MG63 (cell line): ENCODE results near the gene FGF5. TPM values are rescaled to one million over a fixed set of nuclear protein-coding genes. Genes with fewer than 3 reads are reported as not detected.
A peak's percentile ranks its signal among the peaks of the same experiment; 100 is the strongest.
"Not testable (repeated sequence)": the region's sequence is repeated elsewhere in the genome, so short reads cannot be mapped to it uniquely, and the experiment has no call there.

Experiments
- DNase-seq: peaks from one replicate; pipeline ENCODE4 v3.0.0-alpha.2; 2020
- H3K27me3 ChIP-seq: fragments of 250-450 bp; sonication (Bioruptor Pico); 2 replicates; pipeline ENCODE4 v1.5.1; 2020; ENCODE audit warnings: mild to moderate bottlenecking, moderate library complexity
- H3K36me3 ChIP-seq: fragments of 250-450 bp; sonication (Bioruptor Pico); 2 replicates; pipeline ENCODE4 v1.5.1; 2020; ENCODE audit warnings: mild to moderate bottlenecking, moderate library complexity
- H3K4me3 ChIP-seq: fragments of 250-450 bp; sonication (Bioruptor Pico); 2 replicates; pipeline ENCODE4 v1.5.1; 2020; ENCODE audit warnings: mild to moderate bottlenecking, moderate library complexity
- H3K9me3 ChIP-seq: fragments of 250-450 bp; sonication (Bioruptor Pico); 2 replicates; pipeline ENCODE4 v1.5.1; 2020; ENCODE audit warnings: mild to moderate bottlenecking, moderate library complexity
- total RNA-seq: library from RNA; depleted of rRNA; stranded (reverse); fragments of >200 nt; shearing (Covaris generic); gene quantifications from 2 replicates; pipeline ENCODE4 v1.2.3, GENCODE V29; 2014; ENCODE audit warnings: low replicate concordance

The FGF5 gene
- total RNA-seq, 1 experiment from 2014 or later = 20.8 TPM

DNA sequence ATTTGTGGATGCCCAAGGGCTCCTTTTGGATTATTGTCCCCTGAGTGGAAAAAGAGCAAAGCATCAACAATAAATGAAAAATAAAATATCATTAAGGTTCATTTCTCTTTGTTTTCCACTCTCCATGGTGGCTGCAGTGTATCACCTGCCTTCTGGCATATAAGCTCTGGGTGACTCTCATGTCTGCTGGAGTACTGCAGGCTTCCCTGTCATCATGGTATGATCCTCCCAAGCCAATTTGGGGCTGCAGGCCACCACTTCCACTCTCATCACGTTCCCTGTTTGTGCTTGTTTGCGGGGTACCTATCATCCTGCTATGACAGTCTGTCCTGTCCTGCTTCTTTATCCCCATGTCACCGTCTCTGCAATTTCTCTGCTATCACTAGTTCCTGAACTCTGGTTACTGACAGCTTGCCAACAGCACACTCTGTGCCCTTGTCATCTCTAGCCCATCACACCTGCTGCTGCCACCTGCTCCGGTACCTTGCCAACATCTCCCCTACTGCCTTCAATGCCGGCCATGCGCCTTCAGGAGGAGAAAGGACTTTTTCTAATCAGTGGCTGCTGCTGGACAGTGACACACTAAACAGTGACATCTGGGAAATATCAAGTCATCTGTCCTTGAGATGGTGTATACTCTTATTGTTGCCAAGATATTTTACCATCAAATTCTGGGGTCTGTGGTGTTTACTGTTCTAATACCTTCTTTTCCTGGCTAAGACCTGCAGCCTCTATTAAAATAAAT, 23.0 kb upstream of the FGF5 start:
- Histone ChIP-seq H3K27me3 (no peaks in the 10 kb centered on the region), H3K9me3 (no peaks in the 10 kb centered on the region), H3K36me3 (no peaks in the 10 kb centered on the region), H3K4me3 (no peak overlapping the region)
- DNase-seq = no peak

DNA sequence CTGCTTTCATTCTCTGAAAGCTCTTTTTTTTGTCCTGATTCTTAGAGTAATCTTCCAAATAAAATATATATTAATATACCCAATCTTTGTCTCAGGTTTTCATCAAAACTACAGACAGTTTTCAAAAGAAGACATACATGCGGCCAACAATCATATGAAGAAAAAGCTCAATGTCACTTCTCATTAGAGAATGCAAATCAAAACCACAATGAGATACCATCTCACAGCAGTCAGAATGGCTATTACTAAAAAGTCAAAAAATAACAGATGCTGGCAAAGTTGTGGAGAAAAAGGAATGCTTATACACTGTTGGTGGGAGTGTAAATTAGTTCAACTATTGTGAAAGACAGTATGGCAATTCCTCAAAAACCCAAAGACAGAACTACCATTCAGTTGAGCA, 19.0 kb upstream of the FGF5 start:
- not testable (repeated sequence) for H3K9me3 ChIP-seq, DNase-seq, H3K36me3 ChIP-seq, H3K4me3 ChIP-seq, H3K27me3 ChIP-seq

DNA sequence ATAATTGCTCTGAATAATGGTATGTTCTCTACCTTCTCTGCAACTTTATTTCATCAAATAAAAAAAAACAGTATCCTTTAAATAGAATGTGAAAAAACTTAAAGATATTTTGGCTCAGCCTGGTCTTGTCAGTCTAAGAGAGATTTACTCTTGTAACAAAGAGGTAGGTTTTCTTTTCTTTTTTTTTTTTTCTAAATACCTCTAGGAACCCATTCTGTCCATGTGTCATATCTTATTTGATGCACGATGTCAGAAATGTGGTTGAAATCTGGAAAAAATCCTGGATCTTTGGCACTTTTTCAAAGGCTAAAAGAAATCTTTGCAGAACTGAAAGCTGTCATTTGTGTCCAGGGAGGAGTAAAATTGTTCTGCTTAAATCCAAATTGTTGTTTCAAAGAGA, 17.3 kb upstream of the FGF5 start:
- Histone ChIP-seq H3K27me3 (no peaks in the 10 kb centered on the region), H3K4me3 (no peak overlapping the region), H3K9me3 (no peaks in the 10 kb centered on the region), H3K36me3 (no peaks in the 10 kb centered on the region)
- DNase-seq = no peak

DNA sequence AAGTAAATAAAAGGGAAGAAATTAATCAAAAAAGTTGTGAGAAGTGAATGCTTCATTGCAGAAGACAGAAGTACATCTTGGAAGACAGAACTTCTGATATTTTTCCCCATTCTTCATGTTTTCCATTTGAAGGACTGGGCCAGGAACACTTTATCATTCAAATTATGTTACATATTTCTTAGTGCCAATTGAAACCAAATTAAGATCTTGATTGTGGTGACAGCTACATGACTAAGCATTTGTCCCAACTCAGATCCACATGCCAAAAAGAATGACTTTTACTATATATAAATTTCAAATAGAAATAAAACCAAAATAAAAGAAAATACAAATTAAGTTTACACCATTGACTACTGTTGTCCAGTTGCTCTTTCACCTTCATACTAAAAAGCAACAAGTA, 14.0 kb upstream of the FGF5 start:
- no peak for DNase-seq
- Histone ChIP-seq H3K27me3 (no peaks in the 10 kb centered on the region), H3K9me3 (no peaks in the 10 kb centered on the region), H3K36me3 (no peaks in the 10 kb centered on the region), H3K4me3 (no peak overlapping the region)

DNA sequence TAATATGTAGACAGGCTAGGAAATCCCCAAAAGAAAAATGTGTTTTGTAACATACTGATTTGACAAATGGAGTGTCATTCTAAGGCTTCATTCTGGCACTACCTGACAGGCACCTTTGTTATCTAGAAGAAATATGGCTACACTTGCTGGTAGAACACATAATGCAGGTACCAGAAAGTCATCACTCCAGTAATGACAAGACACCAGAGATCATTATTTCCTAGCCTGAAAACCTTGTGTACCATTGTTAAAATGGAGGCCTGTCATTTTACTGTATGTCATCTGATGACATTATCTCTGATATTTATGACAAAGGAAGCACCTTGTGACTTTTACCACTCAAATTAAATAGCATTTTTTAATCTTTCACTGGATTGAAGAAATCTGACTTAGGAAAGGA, 13.5 kb upstream of the FGF5 start:
- Histone ChIP-seq H3K9me3 (no peaks in the 10 kb centered on the region), H3K4me3 (no peak overlapping the region), H3K36me3 (no peaks in the 10 kb centered on the region), H3K27me3 (no peaks in the 10 kb centered on the region)
- DNase-seq = no peak

DNA sequence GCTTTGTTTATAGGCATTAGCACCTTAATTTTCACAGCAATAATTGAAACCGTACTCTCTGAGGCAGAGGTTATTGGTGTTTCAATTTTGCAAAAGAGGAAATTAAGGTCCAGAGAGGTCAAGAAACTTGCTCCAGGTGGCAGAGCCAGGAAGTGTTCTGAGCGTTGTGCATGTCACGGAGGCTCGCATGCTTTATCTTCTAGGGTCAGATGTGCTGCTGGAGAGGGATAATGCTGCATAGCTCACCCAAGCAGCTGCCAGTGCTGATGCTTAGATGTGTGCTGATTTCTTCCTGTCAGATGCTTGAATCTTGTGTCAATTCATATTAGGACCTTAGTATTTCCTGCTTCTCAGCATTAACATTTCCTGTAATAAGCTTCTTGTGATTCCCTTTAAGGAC, 13.0 kb upstream of the FGF5 start:
- no peaks in the 10 kb centered on the region for H3K36me3 ChIP-seq
- no peaks in the 10 kb centered on the region for H3K27me3 ChIP-seq
- no peaks in the 10 kb centered on the region for H3K9me3 ChIP-seq
- no peak overlapping the region for H3K4me3 ChIP-seq
- DNase-seq = no peak

DNA sequence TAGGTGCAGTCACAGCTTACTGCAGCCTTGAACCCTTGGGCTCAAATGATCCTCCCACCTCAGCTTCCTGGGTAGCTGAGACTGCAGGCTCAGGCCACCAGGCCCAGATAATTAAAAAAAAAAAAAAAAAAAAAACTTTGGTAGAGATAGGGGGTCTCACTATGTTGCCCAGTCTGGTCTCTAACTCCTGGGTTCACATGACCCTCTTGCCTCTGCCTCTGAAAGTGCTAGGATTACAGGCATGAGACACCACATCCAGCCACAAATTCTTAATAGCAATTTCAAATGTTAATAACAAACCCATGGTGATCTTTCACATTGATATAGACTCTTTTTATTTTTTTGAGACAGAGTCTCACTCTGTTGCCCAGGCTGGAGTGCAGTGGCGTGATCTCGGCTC, 12.3 kb upstream of the FGF5 start:
- Histone ChIP-seq H3K4me3 (no peak overlapping the region), H3K9me3 (no peaks in the 10 kb centered on the region), H3K27me3 (no peaks in the 10 kb centered on the region), H3K36me3 (no peaks in the 10 kb centered on the region)
- DNase-seq = no peak

DNA sequence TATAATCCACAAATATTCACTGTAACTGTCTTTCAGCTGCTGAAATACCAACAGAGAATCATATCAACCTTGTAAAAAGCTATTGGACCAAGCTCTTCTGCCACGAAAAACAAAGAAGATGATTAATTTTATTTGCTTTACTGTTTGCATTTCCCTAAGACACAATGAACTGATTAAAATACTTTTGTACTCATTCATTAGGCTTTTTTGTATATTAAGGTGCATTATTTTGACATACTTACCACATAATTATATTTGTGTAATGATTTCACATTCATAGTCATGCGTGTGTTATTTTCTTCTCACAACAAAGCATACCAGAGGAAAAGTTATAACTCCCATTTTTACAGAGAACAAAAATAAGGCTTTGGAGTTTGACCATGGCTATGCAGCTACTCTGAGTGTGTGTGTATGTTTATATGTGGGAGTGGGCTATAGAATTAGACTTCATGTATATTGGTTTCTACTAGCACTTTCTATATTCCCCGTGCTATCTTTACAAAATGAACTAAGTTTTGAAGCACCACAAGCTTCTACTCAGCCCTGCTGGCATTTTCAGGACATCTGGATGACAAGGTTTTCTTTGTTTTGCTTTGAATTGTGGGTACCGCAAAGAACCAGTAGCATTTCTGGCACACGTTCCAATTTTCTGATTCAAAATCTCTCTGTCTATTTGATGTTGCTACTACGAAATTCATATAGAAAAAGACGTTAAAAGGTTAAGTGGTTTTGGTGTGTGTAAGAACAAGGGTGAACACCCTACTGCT, 11.0 kb upstream of the FGF5 start:
- no peak for DNase-seq
- Histone ChIP-seq H3K27me3 (no peaks in the 10 kb centered on the region), H3K36me3 (no peaks in the 10 kb centered on the region), H3K4me3 (peak overlapping the region; percentile 26), H3K9me3 (no peaks in the 10 kb centered on the region)

DNA sequence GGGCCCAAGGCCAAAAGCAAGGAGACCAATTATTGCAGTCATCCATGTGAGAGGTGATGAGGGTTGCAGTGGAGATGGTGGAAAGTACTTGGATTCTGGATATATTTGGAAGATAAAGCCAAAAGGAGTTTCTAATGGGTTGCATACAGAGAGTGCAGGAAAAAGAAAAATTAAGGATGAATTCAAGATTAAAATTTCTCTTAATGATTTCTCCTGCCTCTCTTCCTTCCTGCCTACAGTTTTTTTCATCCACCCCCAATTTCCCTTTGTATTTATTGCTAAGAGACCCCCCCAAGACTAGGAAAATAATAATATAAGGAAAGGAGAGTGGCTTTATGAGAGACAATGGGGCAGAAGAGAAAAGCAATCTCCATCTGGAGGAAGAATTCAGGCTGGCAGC, 8.6 kb upstream of the FGF5 start:
- DNase-seq = no peak
- no peak overlapping the region for H3K4me3 ChIP-seq

DNA sequence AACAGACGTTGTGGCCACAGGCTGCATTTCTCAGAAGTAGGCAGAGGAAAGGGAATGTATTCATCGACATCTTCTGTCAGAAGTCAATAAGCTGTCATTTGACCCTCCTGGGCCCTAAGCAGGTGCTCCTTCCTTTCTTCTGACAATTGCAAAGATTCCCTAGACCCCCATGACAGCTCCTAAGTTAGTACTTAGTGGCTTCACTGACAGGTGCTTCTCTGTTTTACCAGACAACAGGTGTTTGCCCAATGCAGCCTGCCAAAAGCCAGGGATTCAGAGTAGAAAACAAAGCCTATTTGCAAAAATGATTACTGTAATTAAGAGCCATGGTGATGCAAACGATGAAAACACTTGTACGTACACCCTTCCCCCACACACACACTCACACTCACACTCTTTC, 7.5 kb upstream of the FGF5 start:
- H3K27me3 ChIP-seq = no peaks in the 10 kb centered on the region
- no peaks in the 10 kb centered on the region for H3K9me3 ChIP-seq
- H3K36me3 ChIP-seq = no peaks in the 10 kb centered on the region
- DNase-seq = no peak
- H3K4me3 ChIP-seq = no peak overlapping the region

More for the DNA sequence above, 8.6 kb upstream of the FGF5 start:
- Histone ChIP-seq H3K27me3 (no peaks in the 10 kb centered on the region), H3K9me3 (no peaks in the 10 kb centered on the region), H3K36me3 (no peaks in the 10 kb centered on the region)

DNA sequence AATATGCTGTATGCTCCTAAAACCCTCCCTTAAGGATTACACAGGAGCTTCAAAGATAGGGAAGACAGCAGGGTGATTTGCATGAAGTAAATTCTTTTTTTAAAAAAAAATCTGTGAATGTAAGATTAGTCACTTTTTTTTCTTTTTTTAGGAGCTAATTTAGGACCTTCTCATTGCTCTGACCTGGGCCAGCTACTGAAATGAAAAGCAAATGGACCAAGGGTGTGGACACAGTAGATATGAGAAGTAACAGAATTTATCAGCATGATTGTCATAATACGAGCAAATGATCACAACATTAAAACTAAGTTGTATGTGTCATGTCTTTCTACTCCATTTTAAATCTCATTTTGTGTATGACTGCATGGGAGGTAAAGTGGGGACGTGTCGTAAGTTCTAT, 6.6 kb upstream of the FGF5 start:
- Histone ChIP-seq H3K4me3 (no peak overlapping the region), H3K9me3 (no peaks in the 10 kb centered on the region), H3K36me3 (no peaks in the 10 kb centered on the region), H3K27me3 (no peaks in the 10 kb centered on the region)
- no peak for DNase-seq

DNA sequence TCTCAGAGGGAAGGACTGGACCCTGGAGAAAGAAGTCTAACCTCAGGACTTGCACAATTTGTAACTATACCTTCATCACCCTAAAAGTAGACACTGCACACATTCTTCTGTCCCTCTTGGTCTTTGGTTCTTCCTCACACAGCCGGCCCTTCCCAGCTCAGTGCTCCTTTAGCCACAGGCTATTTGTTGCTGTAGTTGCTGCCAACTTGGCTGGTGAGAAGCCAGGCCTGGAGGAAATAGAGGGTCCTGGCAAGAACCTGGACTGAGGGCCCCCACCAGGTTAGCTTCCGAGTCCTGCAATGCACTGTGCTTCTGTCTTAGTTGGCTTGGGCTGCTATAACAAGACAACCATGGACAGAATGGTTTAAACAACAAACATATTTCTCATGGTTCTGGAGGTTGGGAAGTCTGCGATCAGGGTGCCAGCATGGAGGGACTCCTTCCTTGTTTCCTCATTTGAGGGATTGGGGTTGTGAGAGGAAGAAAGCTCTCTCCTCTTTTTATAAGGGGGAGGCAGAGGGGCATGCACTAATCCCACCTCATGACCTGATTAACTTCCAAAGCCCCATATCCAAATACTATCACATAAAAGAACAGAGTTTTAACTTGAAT, 4.4 kb upstream of the FGF5 start:
- Histone ChIP-seq H3K4me3 (no peak overlapping the region), H3K36me3 (no peaks in the 10 kb centered on the region; the same call in none of the 2 replicates), H3K27me3 (no peaks in the 10 kb centered on the region), H3K9me3 (no peaks in the 10 kb centered on the region)
- no peak for DNase-seq

DNA sequence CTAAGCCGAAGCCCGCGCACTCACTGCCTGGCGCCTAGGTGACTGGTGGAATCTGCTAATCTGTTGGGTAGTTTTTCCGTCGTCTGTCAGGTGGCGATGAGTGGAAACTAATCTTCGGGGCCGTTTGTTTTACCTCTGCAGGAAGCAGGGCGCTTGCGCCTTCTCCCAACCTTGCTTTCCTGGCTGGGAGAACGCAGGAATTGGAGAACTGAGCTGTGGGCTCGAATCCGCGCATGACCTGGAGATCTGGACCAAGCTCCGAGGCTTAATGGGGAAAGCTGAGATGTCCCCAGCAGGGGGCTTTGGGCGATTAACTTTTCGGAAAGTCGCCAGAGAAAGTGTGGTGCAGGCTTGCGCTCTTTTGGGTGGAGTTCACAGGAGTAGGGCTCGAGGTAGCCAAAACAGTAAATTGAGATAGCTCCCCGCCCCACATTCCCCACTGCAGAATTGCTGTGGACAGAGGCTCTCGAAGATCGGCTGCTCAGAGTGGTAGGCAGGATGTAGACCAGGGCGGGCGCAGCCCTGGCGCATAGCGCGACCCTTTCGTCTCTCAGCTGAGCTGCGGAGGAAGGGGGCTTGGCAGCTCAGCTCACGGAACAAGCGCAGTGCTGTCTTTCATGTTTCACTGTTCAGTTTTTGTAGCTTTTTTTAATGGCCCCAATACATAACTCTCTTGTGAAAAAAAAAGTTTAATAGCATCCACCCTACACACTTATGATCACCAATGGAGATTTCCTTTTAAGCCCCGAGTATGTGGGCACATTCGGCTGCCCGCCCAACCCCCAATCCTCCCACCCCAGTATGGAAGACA, 2.7 kb upstream of the FGF5 start:
- Histone ChIP-seq H3K9me3 (no peaks in the 10 kb centered on the region), H3K36me3 (peaks cover 15% of the 10 kb centered on the region), H3K4me3 (no peak overlapping the region), H3K27me3 (no peaks in the 10 kb centered on the region)
- DNase-seq = no peak

DNA sequence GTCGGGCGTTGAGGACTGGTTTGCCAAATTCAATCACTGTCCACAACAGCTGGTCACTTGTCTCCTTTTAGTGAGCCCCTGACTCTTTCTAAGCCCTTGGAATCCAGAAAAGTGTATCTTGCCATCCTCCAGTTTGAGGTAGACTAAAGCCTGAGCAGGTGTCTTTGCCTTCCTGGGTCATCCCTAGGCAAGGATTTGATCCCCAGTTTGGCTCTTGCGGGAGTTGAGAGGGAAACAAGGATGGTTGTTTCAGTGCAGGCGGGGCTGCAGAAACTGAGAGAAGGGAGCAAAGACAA, 2.2 kb upstream of the FGF5 start:
- no peak overlapping the region for H3K4me3 ChIP-seq

DNA sequence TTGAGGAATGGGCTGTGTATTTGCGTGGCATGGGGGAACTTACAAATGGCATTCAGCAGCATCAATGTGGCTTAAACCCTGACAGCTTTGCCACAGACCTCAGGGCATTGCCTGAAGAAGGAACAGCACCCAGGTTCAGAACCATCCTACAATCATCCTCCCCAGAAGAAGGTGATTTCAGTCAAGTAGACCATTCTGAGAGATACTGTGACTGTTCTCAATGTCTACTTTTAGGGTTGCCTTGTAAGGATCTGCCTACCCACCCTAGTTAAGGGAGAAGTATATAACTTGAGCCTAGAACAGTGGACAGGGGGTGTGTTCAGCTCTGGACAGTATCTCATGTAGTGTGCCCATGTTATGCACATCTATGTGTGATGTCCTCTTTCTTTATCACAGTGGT, 1.6 kb upstream of the FGF5 start:
- H3K9me3 ChIP-seq = no peaks in the 10 kb centered on the region
- peak overlapping the region; percentile 87 for H3K4me3 ChIP-seq
- DNase-seq = no peak
- H3K27me3 ChIP-seq = no peaks in the 10 kb centered on the region
- peaks cover 26% of the 10 kb centered on the region for H3K36me3 ChIP-seq

More for the DNA sequence above, 2.2 kb upstream of the FGF5 start:
- Histone ChIP-seq H3K36me3 (peaks cover 21% of the 10 kb centered on the region), H3K9me3 (no peaks in the 10 kb centered on the region), H3K27me3 (no peaks in the 10 kb centered on the region)
- no peak for DNase-seq

DNA sequence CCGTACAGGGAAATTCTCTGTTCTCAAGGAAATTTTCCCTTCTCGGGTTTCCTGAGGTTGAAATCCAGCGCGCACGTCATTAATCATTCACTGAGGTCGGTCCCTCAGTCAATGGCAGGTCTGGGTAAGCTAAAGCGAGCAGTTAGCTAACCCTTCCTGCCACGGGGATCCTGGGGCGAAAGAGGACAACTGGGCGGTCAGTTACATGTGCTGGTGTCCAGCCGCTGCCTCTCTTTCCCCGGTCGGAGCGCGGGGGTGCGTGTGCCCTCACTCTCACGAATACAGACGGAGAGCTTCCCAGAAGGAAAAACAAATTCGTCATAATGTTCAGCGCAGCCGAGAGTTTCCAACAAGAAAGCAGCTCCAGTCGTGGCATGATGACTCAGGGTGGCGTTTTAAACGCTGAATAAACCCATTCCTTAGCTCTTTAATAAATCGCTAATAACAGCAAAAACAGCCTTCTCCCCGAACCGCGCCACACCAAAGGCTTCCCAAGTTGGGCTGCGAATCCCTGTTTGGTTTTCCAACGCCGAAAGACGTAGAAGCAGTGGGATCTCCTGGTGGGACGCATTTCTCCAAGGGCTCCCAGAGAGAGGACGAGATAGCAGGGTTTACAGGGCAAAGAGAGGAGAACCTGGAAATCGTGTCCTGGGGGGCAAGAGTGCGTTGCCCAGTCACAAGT, 752 bp upstream of the FGF5 start:
- Histone ChIP-seq H3K9me3 (no peaks in the 10 kb centered on the region), H3K4me3 (peak overlapping the region; percentile 87), H3K27me3 (no peaks in the 10 kb centered on the region), H3K36me3 (peaks cover 34% of the 10 kb centered on the region)
- peak; percentile 48 for DNase-seq
